HepG2 (cell line): ENCODE measurements around the gene MTG1. TPM values are rescaled to one million over a fixed set of nuclear protein-coding genes. Genes with fewer than 3 reads are reported as not detected.
A peak's percentile ranks its signal among the peaks of the same experiment; 100 is the strongest.

Experiments used
- ATAC-seq: fragments of 200-7000 bp; cut with Tn5 transposase; 3 replicates; pipeline ENCODE4 v1.9.1; 2020; ENCODE audit warnings: mild to moderate bottlenecking, moderate library complexity
- BruUV-seq: library from RNA; stranded (reverse); fragments of 400-500 nt; replicated peaks from 2 replicates; lab custom pipeline; 2021; lab: Mats Ljungman, UMichigan
- CTCF ChIA-PET: fragments of 300-600 bp; formaldehyde crosslinking; extraction: SDS; loops from one replicate; lab custom pipeline; 2021; ENCODE audit warnings: low total read pairs, inconsistent platforms, low intra/inter-chr PET ratio; lab: Yijun Ruan, JAX
- POLR2A ChIA-PET: fragments of 350-600 bp; sonication (Branson Sonifier 250); formaldehyde crosslinking; loops from one replicate; lab custom pipeline; 2020; ENCODE audit warnings: antibody characterized with exemption, inconsistent platforms; lab: Yijun Ruan, JAX
- DNase-seq: peaks from one replicate; pipeline ENCODE4 v3.0.0-alpha.2; 2015; ENCODE audit warnings: low spot score
- FAIRE-seq: peaks from 3 replicates; lab custom pipeline; 2011; peaks lifted over from hg19 to GRCh38; lab: Jason Lieb, UNC
- H2AFZ ChIP-seq: one replicate; pipeline ENCODE4 v1.6.1; 2011; ENCODE audit warnings: low read length, inconsistent platforms
- H3K27ac ChIP-seq: fragments of 300-600 bp; 3 replicates; pipeline ENCODE4 v1.8.0; 2011; ENCODE audit warnings: mixed run types, mild to moderate bottlenecking, mixed read lengths, low read length, inconsistent platforms; ENCODE audit not compliant: insufficient read depth; ENCODE audit errors: extremely low read length
- H3K27me3 ChIP-seq, 2 experiments: fragments of 200-600 bp in 1 of 2; 2 replicates in 1 of 2; 3 replicates in 1 of 2; pipeline versions ENCODE4 v1.6.0 to v1.8.0; 2011; ENCODE audit warnings: low read length in 2 of 2, mild to moderate bottlenecking in 2 of 2, moderate library complexity in 2 of 2, inconsistent platforms in 1 of 2; ENCODE audit not compliant: insufficient read depth in 2 of 2, control insufficient read depth in 1 of 2
- H3K36me3 ChIP-seq, 2 experiments: fragments of 200-600 bp in 1 of 2; replicated peaks in 1 of 2; 2 replicates in 1 of 2; 3 replicates in 1 of 2; pipeline versions ENCODE4 v1.5.1 to v1.8.0; 2011; ENCODE audit warnings: low read length in 2 of 2, inconsistent platforms in 1 of 2; ENCODE audit not compliant: insufficient read depth in 2 of 2, control insufficient read depth in 1 of 2
- H3K4me1 ChIP-seq: 2 replicates; pipeline ENCODE4 v1.5.1; 2012; ENCODE audit warnings: low read length, inconsistent platforms; ENCODE audit not compliant: insufficient read depth
- H3K4me2 ChIP-seq: 2 replicates; pipeline ENCODE4 v1.6.0; 2011; ENCODE audit warnings: low read depth, low read length, inconsistent platforms
- H3K4me3 ChIP-seq, 3 experiments: fragments of 200-600 bp in 1 of 3; sonication (generic), shearing (Covaris generic) in 1 of 3; replicated peaks in 1 of 3; 2 replicates each; pipeline ENCODE4 v1.5.1; 2011 to 2016; ENCODE audit warnings: low read length in 3 of 3, inconsistent platforms in 2 of 3, low read depth in 2 of 3, mild to moderate bottlenecking in 2 of 3, control low read depth in 1 of 3, mixed read lengths in 1 of 3; ENCODE audit not compliant: insufficient read depth in 1 of 3
- H3K79me2 ChIP-seq: one replicate; pipeline ENCODE4 v1.6.1; 2011; ENCODE audit warnings: low read length, inconsistent platforms; ENCODE audit not compliant: insufficient read depth
- H3K9ac ChIP-seq: 2 replicates; pipeline ENCODE4 v1.6.0; 2011; ENCODE audit warnings: mild to moderate bottlenecking, low read depth, low read length, inconsistent platforms; ENCODE audit not compliant: insufficient read depth
- H3K9me3 ChIP-seq: 2 replicates; pipeline ENCODE4 v1.5.1; 2012; ENCODE audit warnings: mild to moderate bottlenecking, low read length
- H4K20me1 ChIP-seq: 2 replicates; pipeline ENCODE4 v1.6.0; 2011; ENCODE audit warnings: inconsistent platforms, mild to moderate bottlenecking, low read length, moderate library complexity; ENCODE audit not compliant: insufficient read depth
- ESRRA ChIP-seq: sonication (generic); formaldehyde crosslinking; IDR thresholded peaks from 2 replicates; pipeline ENCODE4 v1.5.1; 2020; ENCODE audit warnings: mild to moderate bottlenecking, low read depth, missing genetic modification reagents
- HIVEP1 ChIP-seq: sonication (generic); formaldehyde crosslinking; IDR thresholded peaks from 2 replicates; pipeline ENCODE4 v1.4.0; 2020; ENCODE audit warnings: mild to moderate bottlenecking, missing genetic modification reagents
- KAT8 ChIP-seq: IDR thresholded peaks from 2 replicates; pipeline ENCODE4 v1.6.1; 2016; ENCODE audit warnings: missing genetic modification reagents, missing compliant biosample characterization
- MTA1 ChIP-seq: sonication (generic); formaldehyde crosslinking; IDR thresholded peaks from 2 replicates; pipeline ENCODE4 v1.4.0; 2020; ENCODE audit warnings: missing genetic modification reagents, mild to moderate bottlenecking, borderline replicate concordance
- NR2F2 ChIP-seq: IDR thresholded peaks from 2 replicates; pipeline ENCODE4 v1.6.1; 2012; ENCODE audit warnings: low read depth, inconsistent platforms, borderline replicate concordance
- RARA ChIP-seq: IDR thresholded peaks from 2 replicates; pipeline ENCODE4 v1.6.1; 2016; ENCODE audit warnings: missing genetic modification reagents, missing compliant biosample characterization
- RBM39 ChIP-seq: fragments of 200-400 bp; formaldehyde crosslinking; IDR thresholded peaks from one replicate; pipeline ENCODE4 v1.6.1; 2018; ENCODE audit warnings: antibody characterized with exemption, mild to moderate bottlenecking, low read depth, low read length; ENCODE audit not compliant: poor library complexity, severe bottlenecking
- SRY ChIP-seq: sonication (generic); formaldehyde crosslinking; IDR thresholded peaks from 2 replicates; pipeline ENCODE4 v1.8.0; 2022; ENCODE audit warnings: mild to moderate bottlenecking, missing genetic modification reagents
- STAG1 ChIP-seq: sonication (generic); formaldehyde crosslinking; IDR thresholded peaks from 2 replicates; pipeline ENCODE4 v1.4.0; 2020; ENCODE audit warnings: missing genetic modification reagents
- ZBTB25 ChIP-seq: IDR thresholded peaks from 2 replicates; pipeline ENCODE4 v1.6.1; 2018; ENCODE audit warnings: missing genetic modification reagents
- ZMYM4 ChIP-seq: sonication (generic); formaldehyde crosslinking; IDR thresholded peaks from 2 replicates; pipeline ENCODE4 v1.8.1; 2023; ENCODE audit warnings: mild to moderate bottlenecking, missing genetic modification reagents
- ZNF431 ChIP-seq: sonication (generic); formaldehyde crosslinking; IDR thresholded peaks from 2 replicates; pipeline ENCODE4 v1.9.0; 2022; ENCODE audit warnings: missing genetic modification reagents, low read depth, mild to moderate bottlenecking, borderline replicate concordance
- ZNF496 ChIP-seq: sonication (generic); formaldehyde crosslinking; IDR thresholded peaks from 2 replicates; pipeline ENCODE4 v1.8.1; 2023; ENCODE audit warnings: mild to moderate bottlenecking, moderate library complexity, missing genetic modification reagents; ENCODE audit not compliant: insufficient replicate concordance
- ZNF646 ChIP-seq: sonication (generic); formaldehyde crosslinking; IDR thresholded peaks from 2 replicates; pipeline ENCODE4 v1.9.0; 2021; ENCODE audit warnings: mild to moderate bottlenecking, missing genetic modification reagents
- ZSCAN22 ChIP-seq: sonication (generic); formaldehyde crosslinking; IDR thresholded peaks from 2 replicates; pipeline ENCODE4 v1.4.0; 2020; ENCODE audit warnings: mild to moderate bottlenecking, missing genetic modification reagents
- WGBS: methylation state at CpG from one replicate; pipeline ENCODE4 v1.1.6; 2017; ENCODE audit warnings: low lambda C conversion rate; 5-methylcytosine and 5-hydroxymethylcytosine counted together
- in situ Hi-C: cut with HindIII; loops from 2 replicates; pipeline ENCODE4 v1.10.0; 2017; ENCODE audit warnings: low pct_unique_long_range_greater_than_20kb; ENCODE audit not compliant: extremely low pct_ligation_motif_present
- intact Hi-C: fragments of 100-400 bp; cut with micrococcal nuclease; formaldehyde crosslinking; loops from one replicate; pipeline ENCODE4 v1.10.0; 2022; ENCODE audit not compliant: unreplicated experiment
- polyA plus RNA-seq, 8 experiments: library from polyadenylated mRNA; depleted of rRNA in 3 of 8; stranded (reverse) in 7 of 8; unstranded in 1 of 8; fragments of >200 nt; fragmentation: Illumina TruSeq in 4 of 8; extraction: Trizol in 4 of 8; gene quantifications; 2 replicates each; pipeline versions ENCODE4 v1.2.1 to v1.2.3, GENCODE V29; 2011 to 2016; ENCODE audit warnings: low read depth in 4 of 8, missing spikeins in 1 of 8, mixed read lengths in 1 of 8; ENCODE audit not compliant: insufficient read depth in 1 of 8
- total RNA-seq, 5 experiments: library from RNA; depleted of rRNA; stranded (reverse); fragments of >200 nt; fragmentation: Illumina TruSeq; extraction: Trizol; gene quantifications; 2 replicates each; pipeline ENCODE4 v1.2.3, GENCODE V29; 2016; ENCODE audit warnings: low read depth in 1 of 5
- TF ChIP-seq, protein P1 (sequence below): sonication (generic); formaldehyde crosslinking; IDR thresholded peaks from 2 replicates; pipeline ENCODE4 v1.4.0; 2020; ENCODE audit warnings: missing genetic modification reagents, low read depth, mild to moderate bottlenecking, borderline replicate concordance

Gene MTG1
- total and polyA plus RNA-seq, 2 of the 13 experiments (the other 11 are each of a cell fraction or from before 2014, with no cell fraction given) = 42.0 to 103 TPM

- in situ Hi-C loops (no loop called here), intact Hi-C loops (no loop called here)
- FAIRE-seq = no peak
- no peak for TF ChIP-seq RBM39
- TF ChIP-seq RARA (CRISPR knock-in tag) = 0 out of 2 replicates have a peak, but pooled peaks have one; percentile 20
- TF ChIP-seq ZNF646 (CRISPR knock-in tag) = no peak
- TF ChIP-seq ZNF431 = no peak
- 0 out of 2 replicates have a peak, but pooled peaks have one; percentile 1 for TF ChIP-seq MTA1 (CRISPR knock-in tag)
- no peak for TF ChIP-seq NR2F2
- no peak for TF ChIP-seq ZSCAN22 (CRISPR knock-in tag)
- no peak for TF ChIP-seq HIVEP1
- peak; percentile 83; the same call in 1 of the 2 replicates for TF ChIP-seq ESRRA (CRISPR knock-in tag)
- no peak for TF ChIP-seq ZMYM4 (CRISPR knock-in tag)
- TF ChIP-seq SRY (CRISPR knock-in tag) = no peak
- no peak for TF ChIP-seq STAG1 (CRISPR knock-in tag)
- no peak for TF ChIP-seq ZNF496 (CRISPR knock-in tag)
- TF ChIP-seq, protein P1, sequence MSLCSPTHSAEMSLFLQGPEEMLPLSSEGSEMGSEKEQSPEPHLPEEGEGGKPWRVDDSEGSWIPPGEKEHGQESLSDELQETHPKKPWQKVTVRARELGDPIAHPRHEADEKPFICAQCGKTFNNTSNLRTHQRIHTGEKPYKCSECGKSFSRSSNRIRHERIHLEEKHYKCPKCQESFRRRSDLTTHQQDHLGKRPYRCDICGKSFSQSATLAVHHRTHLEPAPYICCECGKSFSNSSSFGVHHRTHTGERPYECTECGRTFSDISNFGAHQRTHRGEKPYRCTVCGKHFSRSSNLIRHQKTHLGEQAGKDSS (CRISPR knock-in tag) = no peak
- TF ChIP-seq KAT8 (CRISPR knock-in tag) = no peak
- no peak for TF ChIP-seq ZBTB25
These were observed 64.2 kb downstream of the MTG1 start for GRCh38 chr10:133458021-133458709.

More at GRCh38 chr10:133458021-133458709, 64.2 kb downstream of the MTG1 start:
- Histone ChIP-seq H3K27ac (no peak overlapping the region), H4K20me1 (no peaks in the 10 kb centered on the region), H3K4me3 (no peak overlapping the region), H2AFZ (no peak overlapping the region), H3K4me1 (no peaks in the 10 kb centered on the region), H3K79me2 (no peaks in the 10 kb centered on the region), H3K9ac (no peak overlapping the region), H3K27me3 (no peaks in the 10 kb centered on the region), H3K4me2 (no peak overlapping the region), H3K9me3 (no peaks in the 10 kb centered on the region), H3K36me3 (no peaks in the 10 kb centered on the region)
- 85% methylated on average over 8 of the region's 40 CpGs for WGBS
- ATAC-seq (peak; percentile 13; the same call in 1 of the 3 replicates), DNase-seq (no peak)
- BruUV-seq = no TSS peak
- ChIA-PET CTCF (no interaction called here), POLR2A (no interaction called here)
